Testis (tissue), 3 donors: ENCODE data around the gene PLVAP. TPM values are rescaled to one million over a fixed set of nuclear protein-coding genes. Genes with fewer than 3 reads are reported as not detected.
A peak's percentile ranks its signal among the peaks of the same experiment; 100 is the strongest.

ENCODE experiments used
- DNase-seq: peaks from one replicate; pipeline ENCODE4 v3.0.0-alpha.2; 2019
- H3K27ac ChIP-seq, 2 donors: fragments of 200-600 bp; sonication (generic); one replicate each; pipeline ENCODE4 v1.5.1; 2019
- H3K27me3 ChIP-seq: fragments of 200-600 bp; sonication (generic); one replicate; pipeline ENCODE4 v1.5.1; 2019
- H3K36me3 ChIP-seq: fragments of 200-600 bp; sonication (generic); one replicate; pipeline ENCODE4 v1.5.1; 2017; ENCODE audit warnings: low read depth; ENCODE audit errors: missing control alignments
- H3K4me1 ChIP-seq: fragments of 200-600 bp; sonication (generic); one replicate; pipeline ENCODE4 v1.5.1; 2019
- H3K4me3 ChIP-seq, 2 donors: fragments of 200-600 bp; sonication (generic); one replicate each; pipeline ENCODE4 v1.5.1; 2017 to 2019
- H3K9me3 ChIP-seq: fragments of 200-600 bp; sonication (generic); one replicate; pipeline ENCODE4 v1.5.1; 2017
- POLR2A ChIP-seq: fragments of 450-650 bp; IDR thresholded peaks from one replicate; pipeline ENCODE4 v1.6.1; 2017; ENCODE audit warnings: antibody characterized with exemption, mild to moderate bottlenecking, moderate library complexity
- WGBS, 2 donors: methylation state at CpG; one replicate each; pipeline ENCODE4 v1.1.5; 2018; 5-methylcytosine and 5-hydroxymethylcytosine counted together
- intact Hi-C: fragments of 100-400 bp; cut with DNase I; formaldehyde crosslinking; loops from one replicate; pipeline ENCODE4 v1.15.1; 2023; ENCODE audit warnings: low total_unique reads
- polyA plus RNA-seq: library from polyadenylated mRNA; stranded (reverse); fragments of 350-450 nt; fragmentation: Illumina TruSeq; extraction: RNeasy Lipid Tissue Mini Kit (QIAGEN cat#74804); gene quantifications from one replicate; pipeline ENCODE4 v1.2.3, GENCODE V29; 2014; ENCODE audit warnings: low read depth, low replicate concordance; ENCODE audit not compliant: insufficient read depth
- total RNA-seq, 2 donors: library from RNA; depleted of rRNA; stranded (reverse); fragments of >200 nt; gene quantifications; one replicate each; pipeline ENCODE4 v1.2.3, GENCODE V29; 2016
- TF ChIP-seq, protein P1 (sequence below), 3 experiments: fragments of 450-650 bp in 2 of 3; fragments of 200-600 bp in 1 of 3; sonication (generic) in 1 of 3; IDR thresholded peaks; one replicate each; pipeline ENCODE4 v1.5.1; 2016 to 2019; ENCODE audit warnings: antibody characterized with exemption in 3 of 3, mild to moderate bottlenecking in 2 of 3, moderate library complexity in 1 of 3

Gene PLVAP
- total and polyA plus RNA-seq, 3 donors from 2014 or later = 3.4 to 20.5 (median 4.4) TPM

DNA sequence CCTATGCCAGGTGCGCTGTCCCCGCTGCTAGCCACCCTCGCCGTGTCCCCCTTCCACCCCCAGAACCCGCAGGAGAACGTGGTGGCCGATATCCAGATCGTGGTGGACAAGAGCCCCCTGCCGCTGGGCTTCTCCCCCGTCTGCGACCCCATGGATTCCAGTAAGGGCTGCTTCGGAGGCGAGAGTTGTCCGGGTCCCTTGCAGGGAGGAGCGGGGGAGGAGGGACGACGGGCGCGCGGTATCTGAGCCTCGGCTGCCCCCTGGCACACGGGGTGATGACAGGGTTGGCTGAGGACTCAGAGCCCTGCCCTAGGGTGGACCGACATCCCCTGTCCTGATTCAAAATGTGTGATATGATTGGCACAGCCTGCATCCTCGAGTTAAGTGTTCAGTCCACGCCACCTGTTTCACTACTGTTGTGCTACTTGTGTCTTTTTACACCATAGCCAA is 43.4 kb upstream of the PLVAP start:
- WGBS, 2 donors = 4 to 22% methylated on average over 3 to 25 of the region's 25 CpGs
- peak; percentile 55 for DNase-seq
- H3K9me3 ChIP-seq = no peaks in the 10 kb centered on the region
- H3K36me3 ChIP-seq = no peaks in the 10 kb centered on the region
- no peaks in the 10 kb centered on the region for H3K27me3 ChIP-seq
- H3K27ac ChIP-seq = peak overlapping the region; percentile 80 to 81
- intact Hi-C loops = no loop called here
- TF ChIP-seq, protein P1, sequence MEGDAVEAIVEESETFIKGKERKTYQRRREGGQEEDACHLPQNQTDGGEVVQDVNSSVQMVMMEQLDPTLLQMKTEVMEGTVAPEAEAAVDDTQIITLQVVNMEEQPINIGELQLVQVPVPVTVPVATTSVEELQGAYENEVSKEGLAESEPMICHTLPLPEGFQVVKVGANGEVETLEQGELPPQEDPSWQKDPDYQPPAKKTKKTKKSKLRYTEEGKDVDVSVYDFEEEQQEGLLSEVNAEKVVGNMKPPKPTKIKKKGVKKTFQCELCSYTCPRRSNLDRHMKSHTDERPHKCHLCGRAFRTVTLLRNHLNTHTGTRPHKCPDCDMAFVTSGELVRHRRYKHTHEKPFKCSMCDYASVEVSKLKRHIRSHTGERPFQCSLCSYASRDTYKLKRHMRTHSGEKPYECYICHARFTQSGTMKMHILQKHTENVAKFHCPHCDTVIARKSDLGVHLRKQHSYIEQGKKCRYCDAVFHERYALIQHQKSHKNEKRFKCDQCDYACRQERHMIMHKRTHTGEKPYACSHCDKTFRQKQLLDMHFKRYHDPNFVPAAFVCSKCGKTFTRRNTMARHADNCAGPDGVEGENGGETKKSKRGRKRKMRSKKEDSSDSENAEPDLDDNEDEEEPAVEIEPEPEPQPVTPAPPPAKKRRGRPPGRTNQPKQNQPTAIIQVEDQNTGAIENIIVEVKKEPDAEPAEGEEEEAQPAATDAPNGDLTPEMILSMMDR (IDR thresholded peaks at IDR 0.05) = no peak
- TF ChIP-seq POLR2A = no peak
- H3K4me1 ChIP-seq = peaks cover 12% of the 10 kb centered on the region
- H3K4me3 ChIP-seq = peak overlapping the region; percentile 81 to 86

DNA sequence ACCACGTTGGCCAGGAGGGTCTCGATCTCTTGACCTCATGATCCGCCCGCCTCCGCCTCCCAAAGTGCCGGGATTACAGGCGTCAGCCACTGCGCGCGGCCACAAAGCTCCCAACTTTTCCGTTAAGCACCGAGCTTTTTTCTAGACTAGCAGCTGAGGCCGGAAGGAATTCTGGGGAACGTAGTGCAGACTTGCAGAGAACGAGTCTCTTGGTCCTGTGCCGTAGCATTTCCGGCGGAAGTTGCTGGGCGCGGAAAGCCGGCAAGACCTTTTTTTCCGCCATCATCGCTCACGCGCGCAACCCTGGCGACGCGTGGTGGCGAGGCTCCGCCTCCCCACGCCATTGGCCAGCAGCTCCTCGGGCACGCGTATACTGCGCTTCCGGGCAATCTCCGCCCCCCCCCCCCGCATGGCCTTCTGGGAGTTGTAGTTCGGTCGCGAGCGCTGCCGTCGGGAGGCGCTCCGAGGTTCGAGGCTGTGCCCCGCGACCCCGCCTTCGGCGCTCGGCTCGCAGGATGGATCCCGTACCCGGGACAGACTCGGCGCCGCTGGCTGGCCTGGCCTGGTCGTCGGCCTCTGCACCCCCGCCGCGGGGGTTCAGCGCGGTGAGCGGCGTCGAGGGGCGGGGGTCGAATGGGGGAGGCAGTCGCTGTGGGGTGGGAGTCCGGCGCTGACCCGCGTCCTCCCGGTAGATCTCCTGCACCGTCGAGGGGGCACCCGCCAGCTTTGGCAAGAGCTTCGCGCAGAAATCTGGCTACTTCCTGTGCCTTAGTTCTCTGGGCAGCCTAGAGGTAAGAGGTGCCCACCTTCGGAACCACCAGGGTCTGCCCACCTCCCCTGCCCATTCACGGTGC is 42.7 kb upstream of the PLVAP start, which contains the start of gene MVB12A:
Gene MVB12A, plus strand, starts transcription at position 427 of the 854 bp plus-strand sequence. Its CDS starts 89 bp downstream, at position 516.
- peak; percentile 19 for TF ChIP-seq POLR2A
- TF ChIP-seq, protein P1 (IDR thresholded peaks at IDR 0.05) = no peak
- intact Hi-C loops = no loop called here
- Histone ChIP-seq H3K4me3 (peak within 1 kb of the TSS; percentile 81 to 86), H3K36me3 (no peaks in the 10 kb centered on the region), H3K27me3 (no peaks in the 10 kb centered on the region), H3K4me1 (peaks cover 13% of the 10 kb centered on the region), H3K9me3 (no peaks in the 10 kb centered on the region), H3K27ac (peak within 1 kb of the TSS; percentile 80 to 93)
- 0 to 2% methylated on average over 9 to 59 of the region's 85 CpGs for WGBS, 2 donors
- peak; percentile 98 for DNase-seq

DNA sequence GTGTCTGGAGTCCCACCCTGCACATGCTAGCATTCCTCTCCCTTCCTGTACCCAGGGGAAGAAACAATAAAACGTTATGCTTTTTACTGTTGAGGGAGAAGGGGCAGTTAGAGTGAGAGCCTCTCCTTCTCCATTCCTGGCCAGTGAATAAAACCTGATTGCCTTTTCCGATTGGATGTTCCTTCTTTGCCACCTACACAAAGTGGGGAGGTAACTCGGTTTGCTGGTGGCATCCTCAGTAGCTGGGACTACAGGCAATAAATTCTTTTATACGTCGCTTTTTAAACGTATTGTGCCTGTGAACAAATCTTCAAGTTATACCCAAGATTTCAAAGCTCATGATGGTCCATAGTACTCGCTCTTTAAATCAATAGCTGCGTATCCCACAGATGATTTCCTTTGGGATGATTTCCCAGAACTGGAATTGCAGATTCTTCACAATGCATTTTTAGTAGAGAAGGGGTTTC is 42.0 kb upstream of the PLVAP start:
- DNase-seq = no peak
- Histone ChIP-seq H3K4me1 (peaks cover 15% of the 10 kb centered on the region), H3K9me3 (no peaks in the 10 kb centered on the region), H3K4me3 (peak overlapping the region; percentile 51 to 86), H3K27me3 (no peaks in the 10 kb centered on the region), H3K36me3 (no peaks in the 10 kb centered on the region), H3K27ac (peak overlapping the region; percentile 63 to 93)
- intact Hi-C loops = no loop called here
- TF ChIP-seq POLR2A = no peak
- TF ChIP-seq, protein P1 (IDR thresholded peaks at IDR 0.05) = no peak
- 3 to 8% methylated on average over 8 of the region's 8 CpGs for WGBS, 2 donors

DNA sequence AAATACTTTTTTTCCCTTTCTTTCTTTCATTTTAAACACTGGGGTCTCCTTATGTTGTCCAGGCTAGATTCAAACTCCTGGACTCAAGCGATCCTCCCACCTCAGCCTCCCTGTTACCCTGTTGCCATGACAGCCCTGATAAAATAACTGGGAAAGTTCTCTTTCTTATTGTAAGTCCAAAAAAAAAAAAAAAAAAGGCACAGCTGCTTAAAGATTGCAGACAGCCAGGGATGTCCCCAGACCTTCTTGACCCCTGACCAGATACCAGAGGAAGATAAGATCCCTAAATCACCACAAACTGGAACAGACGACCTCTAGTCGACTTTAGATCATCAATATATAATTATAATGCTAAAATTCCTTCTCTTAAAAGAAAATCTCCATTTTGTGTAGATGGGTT is 41.6 kb upstream of the PLVAP start:
- WGBS, 2 donors = 36 to 46% methylated on average over 3 of the region's 3 CpGs
- Histone ChIP-seq H3K36me3 (no peaks in the 10 kb centered on the region), H3K27ac (no peak overlapping the region), H3K27me3 (no peaks in the 10 kb centered on the region), H3K9me3 (no peaks in the 10 kb centered on the region), H3K4me3 (peak overlapping the region in 1 of 2 donors; percentile 86), H3K4me1 (peaks cover 15% of the 10 kb centered on the region)
- intact Hi-C loops = no loop called here
- TF ChIP-seq, protein P1 (IDR thresholded peaks at IDR 0.05) = no peak
- TF ChIP-seq POLR2A = no peak
- DNase-seq = no peak
